Caco-2 (cell line): ENCODE measurements around the gene SMG9. TPM values are rescaled to one million over a fixed set of nuclear protein-coding genes. Genes with fewer than 3 reads are reported as not detected.

Experiments used
- BruUV-seq: library from RNA; stranded (reverse); fragments of 400-500 nt; replicated peaks from 2 replicates; lab custom pipeline; 2021; lab: Mats Ljungman, UMichigan
- CTCF ChIA-PET: fragments of 300-600 bp; sonication (Branson Sonifier 250); formaldehyde crosslinking; loops from one replicate; lab custom pipeline; 2022; ENCODE audit warnings: antibody characterized with exemption; lab: Charles Lee
- POLR2A ChIA-PET: fragments of 300-600 bp; sonication (Branson Sonifier 250); formaldehyde crosslinking; loops from one replicate; lab custom pipeline; 2022; ENCODE audit warnings: antibody characterized with exemption; lab: Charles Lee
- DNase-seq, 2 experiments: peaks; one replicate each; pipeline versions ENCODE4 v3.0.0 to v3.0.0-alpha.2; 2020 to 2022
- H3K27me3 ChIP-seq: replicated peaks from 2 replicates; pipeline ENCODE4 v1.6.0; 2011; ENCODE audit warnings: low read length; ENCODE audit not compliant: control insufficient read depth, insufficient read depth
- H3K36me3 ChIP-seq: 2 replicates; pipeline ENCODE4 v1.5.1; 2011; ENCODE audit warnings: low read length; ENCODE audit not compliant: control insufficient read depth, insufficient read depth
- H3K4me1 ChIP-seq: fragments of 250-450 bp; sonication (Bioruptor Pico); 2 replicates; pipeline ENCODE4 v1.5.1; 2020; ENCODE audit warnings: mild to moderate bottlenecking
- H3K4me3 ChIP-seq: 2 replicates; pipeline ENCODE4 v1.5.1; 2011; ENCODE audit warnings: low read depth, mild to moderate bottlenecking, control low read depth, low read length
- H3K9me3 ChIP-seq: fragments of 250-450 bp; sonication (Bioruptor Pico); 2 replicates; pipeline ENCODE4 v1.5.1; 2020; ENCODE audit warnings: mild to moderate bottlenecking, moderate library complexity
- H3K27ac Mint-ChIP-seq: one replicate; pipeline ENCODE4 v1.8.0; 2022; ENCODE audit warnings: mixed read lengths; ENCODE audit not compliant: unreplicated experiment
- H3K27me3 Mint-ChIP-seq: one replicate; pipeline ENCODE4 v1.8.0; 2022; ENCODE audit warnings: mixed read lengths; ENCODE audit not compliant: insufficient read depth, unreplicated experiment
- H3K36me3 Mint-ChIP-seq: one replicate; pipeline ENCODE4 v1.8.0; 2022; ENCODE audit warnings: mild to moderate bottlenecking, mixed read lengths; ENCODE audit not compliant: insufficient read depth, unreplicated experiment
- H3K4me1 Mint-ChIP-seq: one replicate; pipeline ENCODE4 v1.8.0; 2022; ENCODE audit warnings: low read depth, mixed read lengths; ENCODE audit not compliant: unreplicated experiment
- H3K4me3 Mint-ChIP-seq: one replicate; pipeline ENCODE4 v1.8.0; 2022; ENCODE audit warnings: mild to moderate bottlenecking, moderate library complexity, mixed read lengths; ENCODE audit not compliant: unreplicated experiment
- H3K9me3 Mint-ChIP-seq: one replicate; pipeline ENCODE4 v1.8.0; 2022; ENCODE audit warnings: mixed read lengths; ENCODE audit not compliant: unreplicated experiment
- intact Hi-C: fragments of 100-400 bp; cut with micrococcal nuclease; formaldehyde crosslinking; loops from one replicate; pipeline ENCODE4 v1.10.0; 2022; ENCODE audit not compliant: unreplicated experiment
- total RNA-seq: library from RNA; stranded (reverse); gene quantifications from 2 replicates; pipeline ENCODE4 v1.2.3, GENCODE V29; 2022
- TF ChIP-seq, protein P1 (sequence below), 2 experiments: fragments of 200-600 bp in 1 of 2; IDR thresholded peaks; 1 replicate in 1 of 2; 2 replicates in 1 of 2; pipeline versions ENCODE4 v1.5.1 to v1.8.0; 2011 to 2022; ENCODE audit warnings: antibody characterized with exemption in 1 of 2, control low read depth in 1 of 2, inconsistent platforms in 1 of 2, low read depth in 1 of 2, low read length in 1 of 2, mild to moderate bottlenecking in 1 of 2, moderate library complexity in 1 of 2; ENCODE audit not compliant: insufficient read depth in 1 of 2, severe bottlenecking in 1 of 2, unreplicated experiment in 1 of 2

The SMG9 gene
- total RNA-seq, 1 experiment from 2014 or later, result 87.6 TPM

DNA sequence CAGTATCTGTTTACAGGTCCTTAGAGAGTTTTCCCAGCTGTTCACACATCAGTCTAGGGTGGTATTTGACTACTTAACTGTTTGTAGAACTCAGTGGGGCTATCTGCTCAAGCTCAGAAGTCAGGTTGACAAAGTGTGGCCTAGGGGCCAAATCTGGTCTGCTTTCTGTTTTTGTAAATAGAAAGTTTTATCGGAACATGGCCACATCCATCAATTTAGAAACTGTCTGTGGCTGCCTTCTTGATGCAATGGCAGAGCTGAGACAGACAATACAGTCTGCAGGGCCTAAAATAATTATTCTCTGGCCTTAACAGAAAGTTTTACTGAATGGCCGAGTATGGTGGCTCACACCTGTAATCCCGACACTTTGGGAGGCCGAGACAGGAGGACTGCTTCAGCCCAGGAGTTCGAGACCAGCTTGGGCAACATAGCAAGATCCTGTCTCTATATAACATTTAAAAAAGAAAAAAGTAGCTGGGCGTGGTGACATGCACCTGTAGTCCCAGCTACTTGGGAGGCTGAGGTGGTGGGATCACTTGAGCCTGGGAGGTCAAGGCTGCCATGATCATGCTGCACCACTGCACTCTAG is 2.4 kb downstream of the SMG9 start:
- Mint-ChIP-seq H3K4me3 (no peak overlapping the region), H3K9me3 (no peaks in the 10 kb centered on the region), H3K27me3 (no peaks in the 10 kb centered on the region), H3K36me3 (peaks cover 51% of the 10 kb centered on the region), H3K4me1 (peaks cover 18% of the 10 kb centered on the region), H3K27ac (no peak overlapping the region)
- intact Hi-C loops, result no loop called here
- ChIA-PET CTCF (no interaction called here), POLR2A (no interaction called here)
- Histone ChIP-seq H3K27me3 (no peaks in the 10 kb centered on the region), H3K4me1 (no peaks in the 10 kb centered on the region), H3K9me3 (no peaks in the 10 kb centered on the region), H3K36me3 (no peaks in the 10 kb centered on the region; the same call in 1 of the 2 replicates), H3K4me3 (no peak overlapping the region)
- BruUV-seq, result no TSS peak
- TF ChIP-seq, protein P1, sequence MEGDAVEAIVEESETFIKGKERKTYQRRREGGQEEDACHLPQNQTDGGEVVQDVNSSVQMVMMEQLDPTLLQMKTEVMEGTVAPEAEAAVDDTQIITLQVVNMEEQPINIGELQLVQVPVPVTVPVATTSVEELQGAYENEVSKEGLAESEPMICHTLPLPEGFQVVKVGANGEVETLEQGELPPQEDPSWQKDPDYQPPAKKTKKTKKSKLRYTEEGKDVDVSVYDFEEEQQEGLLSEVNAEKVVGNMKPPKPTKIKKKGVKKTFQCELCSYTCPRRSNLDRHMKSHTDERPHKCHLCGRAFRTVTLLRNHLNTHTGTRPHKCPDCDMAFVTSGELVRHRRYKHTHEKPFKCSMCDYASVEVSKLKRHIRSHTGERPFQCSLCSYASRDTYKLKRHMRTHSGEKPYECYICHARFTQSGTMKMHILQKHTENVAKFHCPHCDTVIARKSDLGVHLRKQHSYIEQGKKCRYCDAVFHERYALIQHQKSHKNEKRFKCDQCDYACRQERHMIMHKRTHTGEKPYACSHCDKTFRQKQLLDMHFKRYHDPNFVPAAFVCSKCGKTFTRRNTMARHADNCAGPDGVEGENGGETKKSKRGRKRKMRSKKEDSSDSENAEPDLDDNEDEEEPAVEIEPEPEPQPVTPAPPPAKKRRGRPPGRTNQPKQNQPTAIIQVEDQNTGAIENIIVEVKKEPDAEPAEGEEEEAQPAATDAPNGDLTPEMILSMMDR (IDR thresholded peaks at IDR 0.05; ENCODE audit: insufficient read depth in 1 of 2, low read depth in 1 of 2, low read length in 1 of 2, severe bottlenecking in 1 of 2, unreplicated experiment in 1 of 2), result no peak
- DNase-seq, result no peak

DNA sequence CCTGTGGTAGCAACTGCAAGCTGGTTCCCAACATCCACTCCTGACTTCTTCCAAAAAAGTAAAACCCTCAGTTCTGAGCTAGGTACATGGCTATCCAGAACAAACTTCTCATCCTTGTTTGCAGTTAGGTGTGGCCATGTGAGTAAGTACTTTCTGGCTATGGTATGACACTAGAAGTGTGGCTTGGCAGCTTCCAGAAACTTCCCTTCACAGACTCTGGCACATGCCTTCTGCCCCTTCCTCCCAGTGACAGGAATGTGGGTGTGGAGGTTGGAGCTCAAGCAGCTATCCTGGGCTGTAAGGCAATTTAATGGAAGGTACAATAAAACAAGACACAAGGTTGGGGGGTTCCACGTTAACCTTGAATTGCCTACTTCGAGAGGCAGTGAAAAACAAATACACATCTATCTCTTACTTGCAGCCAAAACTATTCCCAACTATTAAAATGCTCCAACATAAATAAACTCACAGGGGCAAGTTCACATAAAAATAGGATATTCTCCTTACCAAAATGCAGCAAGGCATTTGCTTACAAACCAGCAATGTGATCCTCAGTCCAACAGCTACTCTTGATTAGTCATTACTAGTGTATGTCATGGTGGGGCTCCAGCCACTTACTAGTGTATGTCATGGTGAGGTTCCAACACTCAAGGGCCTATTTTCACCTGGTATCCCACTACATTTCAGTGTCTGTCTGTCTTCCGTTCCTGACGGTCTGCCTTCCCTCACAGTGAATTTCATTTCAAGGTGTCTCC is 3.1 kb downstream of the SMG9 start:
- ChIA-PET CTCF (no interaction called here), POLR2A (interaction anchor here (0.5 kb wide), 1 partner anchor 1336 kb away, joined by 3 read pairs; no protein-coding TSS in a partner anchor)
- TF ChIP-seq, protein P1 (IDR thresholded peaks at IDR 0.05; ENCODE audit: insufficient read depth in 1 of 2, low read depth in 1 of 2, low read length in 1 of 2, severe bottlenecking in 1 of 2, unreplicated experiment in 1 of 2), result no peak
- no peak overlapping the region for H3K4me3 Mint-ChIP-seq
- peaks cover 53% of the 10 kb centered on the region for H3K36me3 Mint-ChIP-seq
- no peaks in the 10 kb centered on the region for H3K27me3 Mint-ChIP-seq
- intact Hi-C loops, result no loop called here
- Histone ChIP-seq H3K4me1 (no peaks in the 10 kb centered on the region), H3K9me3 (no peaks in the 10 kb centered on the region), H3K27me3 (no peaks in the 10 kb centered on the region), H3K36me3 (no peaks in the 10 kb centered on the region; the same call in 1 of the 2 replicates), H3K4me3 (no peak overlapping the region)
- no peak for DNase-seq
- BruUV-seq, result no TSS peak
- no peak overlapping the region for H3K27ac Mint-ChIP-seq
- H3K9me3 Mint-ChIP-seq, result no peaks in the 10 kb centered on the region
- H3K4me1 Mint-ChIP-seq, result peaks cover 18% of the 10 kb centered on the region

GRCh38 chr19:43749898-43750297 is 4.9 kb downstream of the SMG9 start:
- POLR2A ChIA-PET, result interaction anchor here (1.1 kb wide), 1 partner anchor 345 kb away, joined by 3 read pairs; no protein-coding TSS in a partner anchor
- no TSS peak for BruUV-seq
- TF ChIP-seq, protein P1 (IDR thresholded peaks at IDR 0.05; ENCODE audit: insufficient read depth in 1 of 2, low read depth in 1 of 2, low read length in 1 of 2, severe bottlenecking in 1 of 2, unreplicated experiment in 1 of 2), result no peak

More at GRCh38 chr19:43749898-43750297, 4.9 kb downstream of the SMG9 start:
- DNase-seq, result no peak
- intact Hi-C loops, result no loop called here
- Mint-ChIP-seq H3K4me1 (peaks cover 18% of the 10 kb centered on the region), H3K4me3 (no peak overlapping the region), H3K27me3 (no peaks in the 10 kb centered on the region), H3K9me3 (no peaks in the 10 kb centered on the region), H3K27ac (no peak overlapping the region), H3K36me3 (peaks cover 49% of the 10 kb centered on the region)
- CTCF ChIA-PET, result no interaction called here
- H3K36me3 ChIP-seq, result peaks cover 2% of the 10 kb centered on the region
- no peaks in the 10 kb centered on the region for H3K9me3 ChIP-seq
- no peaks in the 10 kb centered on the region for H3K27me3 ChIP-seq
- H3K4me3 ChIP-seq, result no peak overlapping the region
- H3K4me1 ChIP-seq, result no peaks in the 10 kb centered on the region
